Measurements from ENCODE around the gene MICAL3. TPM values are rescaled to one million over a fixed set of nuclear protein-coding genes. Genes with fewer than 3 reads are reported as not detected.
A peak's percentile ranks its signal among the peaks of the same experiment; 100 is the strongest.

The MICAL3 gene
- total RNA-seq, 2 experiments from 2014 or later = 30.3 to 31.4 TPM

DNA sequence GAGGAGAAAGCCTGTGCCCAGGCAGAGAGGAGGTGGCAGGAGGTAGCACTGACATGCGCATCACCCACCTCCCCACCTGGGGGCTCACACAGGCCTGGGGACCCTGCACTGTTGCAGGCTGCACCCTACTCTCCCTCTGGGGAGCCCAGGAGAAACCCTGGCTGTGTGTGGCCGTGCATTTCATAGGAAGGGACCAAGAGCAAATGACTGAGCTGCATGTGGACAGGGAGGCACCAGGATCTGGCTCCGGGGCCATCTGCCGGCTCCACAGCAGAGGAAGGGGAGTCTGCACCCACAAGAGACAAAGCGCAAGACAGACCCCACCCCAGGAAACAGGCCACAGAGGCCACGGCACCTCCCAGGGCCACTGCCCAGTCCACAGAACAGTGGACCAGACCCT, 272.8 kb downstream of the MICAL3 start:
- no peak for DNase-seq
- Mint-ChIP-seq H3K9me3 (no peaks in the 10 kb centered on the region), H3K4me3 (no peak overlapping the region), H3K27ac (no peak overlapping the region), H3K4me1 (no peaks in the 10 kb centered on the region), H3K36me3 (ENCODE audit: low read depth) (no peaks in the 10 kb centered on the region), H3K27me3 (no peaks in the 10 kb centered on the region)
- ChIA-PET POLR2A (no interaction called here), CTCF (interaction anchor here (0.9 to 1.7 kb wide), 4 partner anchors 9 to 33 kb away, joined by 3 to 5 read pairs (median 4); no protein-coding TSS in a partner anchor)

DNA sequence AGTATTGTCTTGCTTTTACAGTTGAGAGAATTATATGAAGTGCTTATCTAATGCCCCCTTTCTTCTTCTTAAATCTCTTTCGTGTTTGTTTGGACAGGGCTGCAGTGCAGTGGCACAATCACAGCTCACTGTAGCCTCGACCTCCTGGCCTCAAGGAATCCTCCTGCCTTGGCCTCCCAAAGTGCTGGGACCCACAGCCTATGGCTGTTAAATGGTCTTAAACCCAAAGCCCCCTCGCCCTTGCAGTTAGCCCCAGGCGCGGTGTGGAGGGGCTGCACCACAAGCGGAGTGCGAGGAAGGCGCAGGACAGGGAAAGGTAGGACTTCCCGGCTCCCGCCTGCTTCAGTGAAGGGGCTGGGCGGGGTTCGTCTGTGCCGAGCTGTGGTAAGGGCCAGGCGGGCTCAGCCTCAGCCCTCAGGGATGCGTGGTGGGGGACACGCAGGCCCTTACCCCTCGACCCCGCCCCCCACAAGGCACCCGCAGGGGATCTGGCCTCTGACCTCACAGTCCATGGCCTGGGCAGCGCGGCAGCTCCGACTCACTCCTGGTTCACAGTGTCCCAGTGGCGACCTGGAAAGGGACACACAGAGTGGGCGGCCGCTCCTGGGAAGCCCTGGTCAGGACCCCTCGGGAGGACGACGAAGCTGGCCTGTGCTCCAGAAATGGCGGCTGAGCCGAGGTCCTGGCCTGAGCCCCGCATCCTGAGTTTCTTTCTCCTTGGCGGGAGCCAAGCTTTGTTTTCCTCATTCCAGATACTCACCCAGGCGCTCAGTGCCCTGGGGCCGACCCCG, 274.6 kb downstream of the MICAL3 start:
- DNase-seq = no peak
- Mint-ChIP-seq H3K9me3 (no peaks in the 10 kb centered on the region), H3K36me3 (ENCODE audit: low read depth) (no peaks in the 10 kb centered on the region), H3K4me3 (no peak overlapping the region), H3K27ac (no peak overlapping the region), H3K4me1 (no peaks in the 10 kb centered on the region), H3K27me3 (no peaks in the 10 kb centered on the region)
- ChIA-PET POLR2A (no interaction called here), CTCF (no interaction called here)

DNA sequence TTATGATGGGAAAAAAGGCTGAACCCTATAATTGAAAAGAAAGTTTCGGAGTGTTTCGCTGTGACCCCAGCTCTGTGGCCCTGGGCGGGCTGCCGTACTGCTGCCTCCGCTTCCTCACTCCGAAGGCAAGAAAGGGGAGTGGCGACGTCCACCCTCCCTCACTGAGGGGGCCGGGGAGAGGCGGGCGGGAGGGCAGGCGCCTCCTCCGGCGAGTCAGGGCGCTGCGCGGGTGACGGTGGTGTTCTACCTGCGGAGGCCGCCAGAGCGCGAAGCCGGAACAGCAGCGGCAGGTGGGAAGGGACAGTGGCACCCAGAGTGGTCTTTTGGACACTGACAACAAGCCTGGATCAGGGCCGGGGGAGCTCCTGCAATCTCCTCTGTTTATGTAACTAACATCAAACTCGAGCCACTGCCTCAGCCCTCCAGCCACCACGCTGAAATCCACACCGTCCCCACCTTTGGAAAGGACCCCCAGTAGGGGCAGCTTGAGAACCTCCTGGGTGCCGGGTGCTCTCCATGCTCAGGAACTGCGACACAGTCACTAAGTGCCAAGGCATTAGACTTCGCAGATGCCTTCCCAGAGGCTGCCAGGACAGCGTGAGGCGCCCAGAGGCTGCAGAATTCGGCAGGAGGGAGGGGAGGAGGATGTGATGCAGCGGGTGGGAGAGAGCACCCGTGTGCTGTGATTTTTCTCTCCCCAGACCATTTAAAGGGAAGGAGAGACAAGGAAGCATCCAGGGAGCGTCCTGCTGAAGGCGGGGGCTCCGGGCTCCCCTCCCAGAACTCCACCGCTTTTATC, 275.6 kb downstream of the MICAL3 start:
- no peak overlapping the region for H3K27ac Mint-ChIP-seq
- no peak for DNase-seq
- ChIA-PET CTCF (interaction anchor here (0.7 kb wide), 1 partner anchor 391 kb away, joined by 3 read pairs; no protein-coding TSS in a partner anchor), POLR2A (no interaction called here)
- no peaks in the 10 kb centered on the region for H3K27me3 Mint-ChIP-seq
- H3K4me1 Mint-ChIP-seq = no peaks in the 10 kb centered on the region
- no peak overlapping the region for H3K4me3 Mint-ChIP-seq
- no peaks in the 10 kb centered on the region for H3K36me3 Mint-ChIP-seq (ENCODE audit: low read depth)
- H3K9me3 Mint-ChIP-seq = no peaks in the 10 kb centered on the region

DNA sequence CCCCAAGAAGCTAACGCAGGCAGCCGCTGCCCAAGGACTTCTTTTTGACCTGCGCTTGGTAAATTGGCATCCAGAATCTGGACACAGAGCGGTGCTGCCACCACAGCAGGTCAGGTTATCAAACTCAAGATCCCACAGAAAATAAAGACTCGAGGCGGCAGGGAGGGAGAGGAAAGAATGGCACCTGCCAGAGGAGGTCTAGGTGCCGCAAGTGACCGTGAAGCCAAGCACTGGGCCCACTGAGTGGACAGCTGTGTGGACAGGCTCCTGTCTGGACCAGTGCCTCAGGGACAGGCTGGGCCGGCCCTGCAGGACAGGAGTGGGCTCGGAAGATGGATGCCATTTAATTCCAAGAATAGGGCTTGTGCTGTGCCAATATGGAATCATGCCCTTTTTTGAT, 277.4 kb downstream of the MICAL3 start:
- no peaks in the 10 kb centered on the region for H3K4me1 Mint-ChIP-seq

DNA sequence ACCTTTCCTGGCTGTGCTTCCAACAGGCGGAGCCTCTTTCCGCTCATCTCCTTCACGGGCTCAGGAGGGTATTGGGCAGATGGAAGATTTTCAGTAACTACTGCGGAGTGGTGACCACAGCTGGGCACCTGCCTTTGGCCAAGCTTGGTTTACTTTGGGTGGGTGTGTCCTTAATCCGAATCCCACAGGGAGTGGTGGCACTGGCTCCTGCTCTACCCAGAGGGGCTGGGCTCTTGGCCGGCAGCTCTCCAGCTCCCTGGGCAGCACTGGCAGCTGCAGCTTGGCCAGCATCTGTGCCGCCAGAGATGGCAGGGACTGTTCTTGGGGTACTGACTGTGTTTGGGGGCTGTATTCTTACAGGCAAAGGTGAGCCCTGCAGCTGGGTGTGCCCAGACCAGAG, 279.9 kb downstream of the MICAL3 start:
- H3K36me3 Mint-ChIP-seq (ENCODE audit: low read depth) = no peaks in the 10 kb centered on the region
- POLR2A ChIA-PET = interaction anchor here (1.2 kb wide), 1 partner anchor 332 kb away, joined by 3 read pairs; no protein-coding TSS in a partner anchor

More for the DNA sequence above, 277.4 kb downstream of the MICAL3 start:
- no peaks in the 10 kb centered on the region for H3K27me3 Mint-ChIP-seq
- no peak for DNase-seq
- no peak overlapping the region for H3K4me3 Mint-ChIP-seq
- no peaks in the 10 kb centered on the region for H3K36me3 Mint-ChIP-seq (ENCODE audit: low read depth)
- H3K27ac Mint-ChIP-seq = no peak overlapping the region
- ChIA-PET CTCF (interaction anchor here (1.3 to 2.1 kb wide), 2 partner anchors 7 to 39 kb away, joined by 4 to 18 read pairs; no protein-coding TSS in a partner anchor), POLR2A (no interaction called here)
- H3K9me3 Mint-ChIP-seq = no peaks in the 10 kb centered on the region

DNA sequence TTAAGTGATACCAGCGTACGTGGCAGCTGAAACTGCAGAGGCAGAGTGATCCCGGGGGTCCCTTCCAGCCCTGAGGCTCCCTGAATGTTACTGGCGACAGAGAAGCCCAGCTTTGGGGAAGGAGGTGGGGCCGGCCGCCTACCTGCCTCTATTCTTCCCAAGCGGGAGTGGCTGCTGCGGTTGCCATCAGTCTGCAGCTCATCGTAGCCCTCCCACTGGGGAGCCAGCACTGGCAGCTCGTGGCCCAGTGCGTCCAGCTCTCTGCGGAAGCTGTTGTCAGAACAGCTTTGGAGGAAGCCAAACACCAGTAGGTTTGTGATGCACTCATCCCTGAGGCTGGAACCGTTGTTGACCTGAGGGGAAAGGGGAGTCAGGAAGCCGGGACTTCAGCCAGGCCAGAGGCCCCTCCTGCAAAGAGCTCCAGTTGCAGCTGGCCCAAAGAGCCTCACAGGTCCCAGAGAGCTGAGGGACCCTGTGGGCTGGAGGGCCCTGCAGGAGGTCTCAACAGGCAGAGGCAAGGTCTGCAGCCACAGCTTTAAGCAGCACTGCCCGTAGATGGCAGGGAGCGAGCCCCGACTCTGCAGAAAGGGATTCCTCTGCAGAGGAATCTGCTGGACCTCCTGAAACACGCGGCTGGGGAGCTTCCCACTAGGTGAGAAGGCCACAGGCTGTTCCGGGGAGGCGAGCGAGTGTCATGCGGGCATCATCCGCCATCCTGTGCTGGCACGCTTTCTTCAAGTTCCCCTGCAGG, 280.5 kb downstream of the MICAL3 start:
- H3K9me3 Mint-ChIP-seq = no peaks in the 10 kb centered on the region
- ChIA-PET CTCF (interaction anchor here (1.2 to 4.8 kb wide), 6 partner anchors 10 to 332 kb away, joined by 3 to 98 read pairs (median 10); partner anchors contain the start of genes BID and MICAL3), POLR2A (interaction anchor here (0.9 to 1.2 kb wide), 2 partner anchors 333 to 334 kb away, joined by 3 read pairs; partner anchors contain the start of gene PEX26)
- DNase-seq = no peak
- H3K36me3 Mint-ChIP-seq (ENCODE audit: low read depth) = no peaks in the 10 kb centered on the region
- H3K4me3 Mint-ChIP-seq = no peak overlapping the region
- H3K27ac Mint-ChIP-seq = no peak overlapping the region
- H3K27me3 Mint-ChIP-seq = no peaks in the 10 kb centered on the region
- no peaks in the 10 kb centered on the region for H3K4me1 Mint-ChIP-seq

More for the DNA sequence above, 279.9 kb downstream of the MICAL3 start:
- CTCF ChIA-PET = interaction anchor here (1.3 to 4.8 kb wide), 4 partner anchors 34 to 331 kb away, joined by 3 to 98 read pairs (median 15); partner anchors contain the start of gene MICAL3
- no peak for DNase-seq
- Mint-ChIP-seq H3K9me3 (no peaks in the 10 kb centered on the region), H3K4me3 (no peak overlapping the region), H3K27me3 (no peaks in the 10 kb centered on the region), H3K4me1 (no peaks in the 10 kb centered on the region), H3K27ac (no peak overlapping the region)

DNA sequence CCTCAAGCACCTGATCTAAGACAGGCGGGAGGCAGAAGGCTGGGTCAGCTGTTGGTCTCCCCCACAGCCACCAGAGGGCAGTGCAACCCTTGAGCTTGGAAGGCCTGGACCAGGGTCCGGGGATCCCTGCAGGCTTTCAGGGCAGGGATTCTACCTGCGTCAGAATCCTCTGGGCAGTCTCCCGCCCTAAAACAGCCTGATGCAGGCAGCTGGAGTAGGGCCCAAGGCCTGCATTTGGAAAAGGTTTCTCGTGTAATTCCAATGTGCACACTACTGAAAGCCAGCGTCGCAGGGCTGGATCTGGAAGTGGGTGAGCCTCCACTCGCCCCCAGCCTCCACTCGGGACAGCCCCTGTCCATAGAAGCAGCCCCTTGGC, 281.8 kb downstream of the MICAL3 start:
- Mint-ChIP-seq H3K27ac (no peak overlapping the region), H3K36me3 (ENCODE audit: low read depth) (no peaks in the 10 kb centered on the region), H3K4me3 (no peak overlapping the region), H3K4me1 (no peaks in the 10 kb centered on the region), H3K9me3 (no peaks in the 10 kb centered on the region), H3K27me3 (no peaks in the 10 kb centered on the region)
- peak; percentile 66 for DNase-seq
- ChIA-PET CTCF (interaction anchor here (0.6 to 4.8 kb wide), 14 partner anchors 9 to 333 kb away, joined by 3 to 98 read pairs (median 5); partner anchors contain the start of gene BID), POLR2A (interaction anchor here (0.8 to 2.4 kb wide), 3 partner anchors 35 to 336 kb away, joined by 3 to 5 read pairs (median 3); partner anchors contain the start of gene PEX26)

DNA sequence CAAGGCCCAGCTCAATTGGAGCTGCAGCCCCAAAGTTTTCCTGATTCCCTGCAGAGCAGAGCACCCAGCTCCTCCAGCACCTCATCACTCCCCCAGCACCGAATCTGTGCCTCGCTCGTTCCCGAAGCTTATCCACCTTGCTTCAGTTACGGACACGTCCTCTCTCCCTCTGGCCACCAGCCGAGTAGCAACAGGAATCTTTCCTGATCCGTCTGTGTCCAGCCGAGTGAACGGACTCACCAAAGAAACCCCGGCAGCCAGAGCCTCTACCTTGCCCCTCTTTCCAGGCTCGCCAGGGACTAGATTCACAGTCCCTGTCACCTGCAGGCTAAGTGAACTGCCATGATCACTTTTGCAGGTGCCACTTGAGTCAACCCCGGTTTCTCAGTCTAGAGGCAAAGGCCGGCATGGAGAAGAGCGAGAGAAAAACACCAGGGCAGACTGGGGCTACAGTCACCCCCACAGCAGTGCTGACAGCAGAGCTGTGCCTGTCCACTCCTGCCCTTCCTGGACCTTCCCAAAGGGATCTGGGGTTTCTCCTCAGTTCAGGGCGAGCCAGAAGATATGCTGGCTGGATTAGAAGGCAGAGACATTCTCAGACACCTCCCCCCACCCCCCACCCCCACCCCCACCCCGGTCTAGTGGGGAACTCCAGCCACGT, 282.4 kb downstream of the MICAL3 start:
- no peaks in the 10 kb centered on the region for H3K36me3 Mint-ChIP-seq (ENCODE audit: low read depth)
- POLR2A ChIA-PET = interaction anchor here (0.8 to 2.4 kb wide), 3 partner anchors 36 to 336 kb away, joined by 3 to 5 read pairs (median 3); partner anchors contain the start of gene PEX26
- no peaks in the 10 kb centered on the region for H3K9me3 Mint-ChIP-seq
- H3K27ac Mint-ChIP-seq = no peak overlapping the region
- DNase-seq = no peak
- CTCF ChIA-PET = interaction anchor here (0.6 to 4.8 kb wide), 17 partner anchors 8 to 334 kb away, joined by 3 to 98 read pairs (median 5); partner anchors contain the start of gene BID
- no peaks in the 10 kb centered on the region for H3K4me1 Mint-ChIP-seq
- H3K4me3 Mint-ChIP-seq = no peak overlapping the region
- H3K27me3 Mint-ChIP-seq = no peaks in the 10 kb centered on the region

DNA sequence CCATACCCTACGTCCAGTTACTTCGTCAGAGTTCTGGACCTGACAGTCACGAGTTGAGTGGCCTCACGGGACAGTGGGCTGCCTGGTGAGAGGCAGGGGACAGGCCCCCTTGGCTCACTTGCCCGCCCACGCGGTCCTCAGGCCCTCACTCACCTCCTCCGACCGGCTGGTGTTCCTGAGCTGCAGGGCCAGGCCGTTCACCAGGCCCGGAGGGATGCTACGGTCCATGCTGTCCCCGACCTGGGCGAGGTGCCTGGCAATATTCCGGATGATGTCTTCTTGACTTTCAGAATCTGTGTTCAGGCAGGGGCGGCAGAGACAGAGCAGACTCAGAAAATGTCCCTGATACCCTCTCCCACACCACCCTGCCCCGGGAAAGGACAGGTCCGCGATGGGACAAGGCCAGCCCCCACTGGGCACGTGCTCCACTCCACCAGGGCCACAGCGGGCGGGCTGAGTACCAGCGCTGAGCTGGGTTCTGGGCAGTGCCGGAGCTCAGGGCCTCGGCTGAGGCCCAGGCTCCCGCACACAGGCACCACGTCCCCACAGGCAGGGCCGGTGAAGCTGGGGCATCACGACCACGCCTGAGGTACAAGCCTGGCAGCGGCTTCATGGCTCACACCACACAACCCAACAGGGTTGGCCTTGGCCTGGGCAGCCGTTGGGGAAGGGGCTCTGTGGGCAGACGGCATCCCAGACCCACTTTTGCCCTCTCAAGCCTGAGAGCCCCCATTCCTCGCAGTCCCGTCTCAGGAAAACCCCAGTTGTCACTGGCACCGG, 285.0 kb downstream of the MICAL3 start:
- Mint-ChIP-seq H3K36me3 (ENCODE audit: low read depth) (peaks cover 8% of the 10 kb centered on the region), H3K9me3 (no peaks in the 10 kb centered on the region), H3K27me3 (no peaks in the 10 kb centered on the region), H3K27ac (no peak overlapping the region), H3K4me3 (no peak overlapping the region), H3K4me1 (peaks cover 6% of the 10 kb centered on the region)
- ChIA-PET CTCF (no interaction called here), POLR2A (no interaction called here)
- no peak for DNase-seq

DNA sequence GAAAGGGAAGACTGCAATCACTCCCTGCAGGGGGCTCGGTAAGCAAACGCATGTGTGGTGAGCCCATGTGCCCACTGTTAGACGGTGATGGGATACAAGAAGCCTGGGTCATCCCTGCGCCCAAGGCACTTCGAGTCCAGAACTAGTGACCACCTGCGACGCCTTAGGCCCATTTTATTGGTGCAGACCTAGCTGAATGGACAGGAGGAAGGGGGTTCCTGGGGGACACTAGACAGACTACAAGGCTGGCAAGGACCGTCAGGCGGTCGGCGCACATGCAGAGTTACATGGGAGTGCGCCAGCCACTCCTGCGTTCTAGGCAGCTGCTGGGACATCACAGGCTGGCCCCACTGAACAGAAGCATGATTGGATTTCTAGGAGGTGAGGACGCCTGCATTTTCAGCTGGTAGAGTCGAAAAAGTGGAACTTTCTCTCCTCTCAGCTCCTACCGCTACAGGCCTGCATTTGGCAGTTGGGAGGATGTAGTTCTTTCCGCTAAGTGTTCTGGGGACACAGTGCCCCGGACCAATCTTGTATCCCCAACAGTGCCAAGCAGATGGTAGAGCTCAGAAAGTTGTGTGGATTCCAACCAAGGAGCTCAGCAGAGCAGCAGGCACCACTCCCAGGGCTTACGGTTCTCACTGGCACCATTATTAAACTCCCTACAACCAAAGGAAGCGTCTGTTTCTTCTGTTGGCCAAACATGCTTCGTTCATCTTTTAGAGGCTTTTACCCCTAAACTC, 285.8 kb downstream of the MICAL3 start:
- H3K27me3 Mint-ChIP-seq = no peaks in the 10 kb centered on the region
- CTCF ChIA-PET = no interaction called here
- POLR2A ChIA-PET = no interaction called here
- no peaks in the 10 kb centered on the region for H3K9me3 Mint-ChIP-seq
- H3K36me3 Mint-ChIP-seq (ENCODE audit: low read depth) = peaks cover 9% of the 10 kb centered on the region
- no peak overlapping the region for H3K4me3 Mint-ChIP-seq
- H3K27ac Mint-ChIP-seq = no peak overlapping the region
- no peak for DNase-seq
- peaks cover 14% of the 10 kb centered on the region for H3K4me1 Mint-ChIP-seq
